IMR-90 (cell line): ENCODE data around the gene MAP3K19. TPM values are rescaled to one million over a fixed set of nuclear protein-coding genes. Genes with fewer than 3 reads are reported as not detected.
A peak's percentile ranks its signal among the peaks of the same experiment; 100 is the strongest.

Source experiments
- ATAC-seq: fragments of 200-7000 bp; cut with Tn5 transposase; 2 replicates; pipeline ENCODE4 v1.9.1; 2020; ENCODE audit warnings: low read depth, mild to moderate bottlenecking, moderate library complexity
- BruUV-seq: library from RNA; stranded (reverse); fragments of 400-500 nt; replicated peaks from 2 replicates; lab custom pipeline; 2021; lab: Mats Ljungman, UMichigan
- CTCF ChIA-PET: fragments of 300-600 bp; formaldehyde crosslinking; extraction: SDS; loops from one replicate; lab custom pipeline; 2021; ENCODE audit warnings: antibody characterized with exemption; lab: Yijun Ruan, JAX
- POLR2A ChIA-PET: fragments of 300-600 bp; sonication (Branson Sonifier 250); formaldehyde crosslinking; loops from one replicate; lab custom pipeline; 2022; ENCODE audit warnings: antibody characterized with exemption; ENCODE audit not compliant: unreplicated experiment; lab: Charles Lee
- DNase-seq: peaks from one replicate; pipeline ENCODE4 v3.0.0; 2013
- H2AFZ ChIP-seq: replicated peaks from 2 replicates; pipeline ENCODE3; 2013; ENCODE audit warnings: low read length, mild to moderate bottlenecking; ENCODE audit not compliant: poor library complexity
- H2AK5ac ChIP-seq: 2 replicates; pipeline ENCODE4 v1.6.1; 2013; ENCODE audit warnings: low read depth, low read length, inconsistent platforms
- H2AK9ac ChIP-seq: replicated peaks from 2 replicates; pipeline ENCODE3; 2013; ENCODE audit warnings: mild to moderate bottlenecking, low read depth, low read length, moderate library complexity; ENCODE audit not compliant: poor library complexity
- H2BK120ac ChIP-seq: 2 replicates; pipeline ENCODE4 v1.6.1; 2013; ENCODE audit warnings: low read depth, low read length, inconsistent platforms
- H2BK15ac ChIP-seq: 3 replicates; pipeline ENCODE4 v1.6.1; 2013; ENCODE audit warnings: low read depth, low read length, inconsistent platforms
- H2BK20ac ChIP-seq: 2 replicates; pipeline ENCODE4 v1.6.1; 2013; ENCODE audit warnings: low read depth, mild to moderate bottlenecking, inconsistent platforms, low read length, moderate library complexity
- H2BK5ac ChIP-seq: 2 replicates; pipeline ENCODE4 v1.6.1; 2013; ENCODE audit warnings: mild to moderate bottlenecking, low read depth, low read length, inconsistent platforms; ENCODE audit not compliant: poor library complexity, severe bottlenecking
- H3K14ac ChIP-seq: replicated peaks from 2 replicates; pipeline ENCODE4 v1.6.1; 2013; ENCODE audit warnings: low read depth, low read length, inconsistent platforms
- H3K18ac ChIP-seq: 2 replicates; pipeline ENCODE4 v1.6.1; 2013; ENCODE audit warnings: low read depth, low read length, control low read depth
- H3K23ac ChIP-seq: 2 replicates; pipeline ENCODE4 v1.6.1; 2013; ENCODE audit warnings: low read depth, low read length, inconsistent platforms
- H3K27ac ChIP-seq: 2 replicates; pipeline ENCODE4 v1.5.1; 2013; ENCODE audit warnings: mild to moderate bottlenecking, control low read depth, low read length; ENCODE audit not compliant: insufficient read depth
- H3K27me3 ChIP-seq: 2 replicates; pipeline ENCODE4 v1.6.1; 2013; ENCODE audit warnings: low read length; ENCODE audit not compliant: control insufficient read depth, insufficient read depth
- H3K36me3 ChIP-seq: 2 replicates; pipeline ENCODE4 v1.6.1; 2013; ENCODE audit warnings: low read length, mixed read lengths; ENCODE audit not compliant: control insufficient read depth, insufficient read depth
- H3K4ac ChIP-seq: 2 replicates; pipeline ENCODE4 v1.6.1; 2013; ENCODE audit warnings: low read depth, low read length, inconsistent platforms
- H3K4me1 ChIP-seq: 2 replicates; pipeline ENCODE4 v1.6.1; 2013; ENCODE audit warnings: low read length, mixed read lengths; ENCODE audit not compliant: control insufficient read depth, insufficient read depth
- H3K4me2 ChIP-seq: 2 replicates; pipeline ENCODE4 v1.6.1; 2013; ENCODE audit warnings: low read depth, mild to moderate bottlenecking, control low read depth, low read length, moderate library complexity
- H3K4me3 ChIP-seq: 2 replicates; pipeline ENCODE4 v1.5.1; 2013; ENCODE audit warnings: low read depth, mild to moderate bottlenecking, control low read depth, low read length, moderate library complexity; ENCODE audit not compliant: insufficient read depth
- H3K56ac ChIP-seq: 2 replicates; pipeline ENCODE4 v1.6.1; 2013; ENCODE audit warnings: low read length, inconsistent platforms; ENCODE audit not compliant: insufficient read depth; ENCODE audit errors: extremely low read depth
- H3K79me1 ChIP-seq, 2 experiments: 2 replicates each; pipeline ENCODE4 v1.6.1; 2013; ENCODE audit warnings: low read length in 2 of 2, inconsistent platforms in 1 of 2, low read depth in 1 of 2
- H3K9ac ChIP-seq: 2 replicates; pipeline ENCODE4 v1.6.1; 2013; ENCODE audit warnings: low read depth, low read length, control low read depth
- H3K9me1 ChIP-seq: 2 replicates; pipeline ENCODE4 v1.6.1; 2013; ENCODE audit warnings: low read length, inconsistent platforms; ENCODE audit not compliant: insufficient read depth
- H3K9me3 ChIP-seq: 2 replicates; pipeline ENCODE4 v1.6.1; 2013; ENCODE audit warnings: low read length; ENCODE audit not compliant: control insufficient read depth, insufficient read depth
- H4K20me1 ChIP-seq: 2 replicates; pipeline ENCODE4 v1.6.1; 2013; ENCODE audit warnings: low read length, inconsistent platforms; ENCODE audit not compliant: insufficient read depth
- H4K5ac ChIP-seq: 2 replicates; pipeline ENCODE4 v1.6.1; 2013; ENCODE audit warnings: mild to moderate bottlenecking, low read depth, low read length, control low read depth
- H4K8ac ChIP-seq, 2 experiments: 2 replicates each; pipeline ENCODE4 v1.6.1; 2013; ENCODE audit warnings: low read depth in 2 of 2, low read length in 2 of 2, control low read depth in 1 of 2, inconsistent platforms in 1 of 2
- H4K91ac ChIP-seq: 2 replicates; pipeline ENCODE4 v1.6.1; 2013; ENCODE audit warnings: low read depth, low read length, inconsistent platforms; ENCODE audit not compliant: insufficient read depth
- BHLHE40 ChIP-seq: fragments of 150-350 bp; IDR thresholded peaks from 2 replicates; pipeline ENCODE4 v1.6.1; 2016; ENCODE audit warnings: mild to moderate bottlenecking, low read depth, low read length
- CEBPB ChIP-seq: IDR thresholded peaks from 2 replicates; pipeline ENCODE4 v1.6.1; 2012; ENCODE audit warnings: low read depth, low read length, improper control_type of control experiment
- CHD1 ChIP-seq: IDR thresholded peaks from 2 replicates; pipeline ENCODE4 v1.6.1; 2012; ENCODE audit warnings: low read depth, low read length, improper control_type of control experiment
- FOS ChIP-seq: fragments of 150-350 bp; IDR thresholded peaks from 2 replicates; pipeline ENCODE4 v1.6.1; 2016; ENCODE audit warnings: low read depth, low read length
- MAFK ChIP-seq: IDR thresholded peaks from 2 replicates; pipeline ENCODE4 v1.6.1; 2012; ENCODE audit warnings: low read depth, low read length, improper control_type of control experiment
- MAZ ChIP-seq: IDR thresholded peaks from 2 replicates; pipeline ENCODE4 v1.6.1; 2012; ENCODE audit warnings: low read depth, mild to moderate bottlenecking, low read length, improper control_type of control experiment, moderate library complexity, borderline replicate concordance
- MXI1 ChIP-seq: IDR thresholded peaks from 2 replicates; pipeline ENCODE4 v1.6.1; 2012; ENCODE audit warnings: low read depth, mild to moderate bottlenecking, low read length, moderate library complexity, borderline replicate concordance
- NFE2L2 ChIP-seq: fragments of 150-350 bp; IDR thresholded peaks from 2 replicates; pipeline ENCODE4 v1.6.1; 2016; ENCODE audit warnings: low read depth, mild to moderate bottlenecking, low read length
- POLR2A ChIP-seq: IDR thresholded peaks from 2 replicates; pipeline ENCODE4 v1.6.1; 2012; ENCODE audit warnings: mild to moderate bottlenecking, low read depth, low read length
- RAD21 ChIP-seq: IDR thresholded peaks from 2 replicates; pipeline ENCODE4 v1.6.1; 2012; ENCODE audit warnings: low read length, improper control_type of control experiment
- RCOR1 ChIP-seq: IDR thresholded peaks from 2 replicates; pipeline ENCODE4 v1.6.1; 2012; ENCODE audit warnings: mild to moderate bottlenecking, low read length, improper control_type of control experiment; ENCODE audit not compliant: insufficient replicate concordance
- RFX5 ChIP-seq: IDR thresholded peaks from 2 replicates; pipeline ENCODE4 v1.8.0; 2012; ENCODE audit warnings: low read depth, mild to moderate bottlenecking, low read length, moderate library complexity
- SMC3 ChIP-seq: fragments of 150-350 bp; IDR thresholded peaks from 2 replicates; pipeline ENCODE4 v1.6.1; 2016; ENCODE audit warnings: low read depth, mild to moderate bottlenecking, antibody characterized with exemption, low read length, moderate library complexity
- WGBS, 2 experiments: methylation state at CpG; one replicate each; pipeline versions ENCODE4 v1.1.5 to v1.1.7; 2013; ENCODE audit warnings: missing lambda C conversion rate in 2 of 2; ENCODE audit not compliant: insufficient read length in 1 of 2; ENCODE audit errors: extremely low coverage in 2 of 2; 5-methylcytosine and 5-hydroxymethylcytosine counted together
- dilution Hi-C: fragments of 300-500 bp; cut with HindIII; formaldehyde crosslinking; loops from one replicate; pipeline ENCODE4 v1.14.3; 2018; ENCODE audit warnings: low sequenced_read_pairs; ENCODE audit not compliant: unreplicated experiment
- in situ Hi-C: fragments of 300-500 bp; cut with MboI; formaldehyde crosslinking; loops from 3 replicates; pipeline ENCODE4 v1.14.3; 2019; ENCODE audit warnings: low sequenced_read_pairs, inconsistent platforms, mixed read lengths
- intact Hi-C: fragments of 100-400 bp; cut with micrococcal nuclease; formaldehyde crosslinking; loops from 2 replicates; pipeline ENCODE4 v1.10.0; 2022
- polyA plus RNA-seq, 3 experiments: library from polyadenylated mRNA; depleted of rRNA; stranded (reverse); fragments of >200 nt; gene quantifications; 2 replicates each; pipeline ENCODE4 v1.2.3, GENCODE V29; 2012; ENCODE audit warnings: low replicate concordance in 1 of 3
- total RNA-seq: library from RNA; depleted of rRNA; stranded (reverse); fragments of >200 nt; gene quantifications from 2 replicates; pipeline ENCODE4 v1.2.3, GENCODE V29; 2012
- TF ChIP-seq, protein P1 (sequence below): fragments of 150-350 bp; IDR thresholded peaks from 2 replicates; pipeline ENCODE4 v1.6.1; 2016; ENCODE audit warnings: low read depth, mild to moderate bottlenecking, low read length, moderate library complexity, borderline replicate concordance
- TF ChIP-seq, protein P2 (sequence below): fragments of 150-350 bp; IDR thresholded peaks from 2 replicates; pipeline ENCODE4 v1.6.1; 2017; ENCODE audit warnings: mild to moderate bottlenecking, antibody characterized with exemption, low read length, low read depth
- TF ChIP-seq, protein P3 (sequence below): conservative IDR thresholded peaks from 2 replicates; pipeline ENCODE4 v1.5.1; 2012; ENCODE audit warnings: mild to moderate bottlenecking, low read depth, low read length, improper control_type of control experiment

Gene MAP3K19
- total and polyA plus RNA-seq, 2 of the 4 experiments (the other 2 are of a cell fraction) = not detected

DNA sequence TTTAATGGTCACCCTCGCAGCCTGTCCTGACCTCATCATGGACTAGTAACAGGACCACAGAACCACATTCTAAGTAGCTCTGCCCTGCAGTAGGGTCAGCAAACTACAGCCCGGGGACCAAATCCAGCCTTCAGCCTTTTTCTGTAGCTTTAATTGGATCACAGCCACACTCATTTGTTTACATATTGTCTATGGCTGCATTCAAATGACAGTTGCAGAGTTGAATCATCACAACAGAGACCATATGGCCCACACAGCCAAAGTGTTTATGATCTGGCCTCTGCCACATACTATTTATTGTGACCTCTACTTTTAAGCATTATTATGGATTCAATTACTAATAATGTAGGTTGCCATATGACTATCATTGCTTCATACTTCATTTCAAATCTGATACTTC is 47.7 kb downstream of the MAP3K19 start:
- Histone ChIP-seq H3K56ac (no peak overlapping the region), H3K18ac (no peak overlapping the region), H2BK120ac (no peak overlapping the region), H3K79me1 (no peaks in the 10 kb centered on the region), H2BK20ac (no peak overlapping the region), H2BK15ac (no peak overlapping the region), H3K4ac (no peak overlapping the region), H2AK5ac (no peak overlapping the region), H2AFZ (no peak overlapping the region), H3K36me3 (no peaks in the 10 kb centered on the region), H3K9me1 (no peaks in the 10 kb centered on the region), H3K9me3 (no peaks in the 10 kb centered on the region), H3K27me3 (peaks cover 15% of the 10 kb centered on the region), H3K4me2 (no peak overlapping the region), H3K27ac (no peak overlapping the region), H3K23ac (no peak overlapping the region), H3K4me1 (no peaks in the 10 kb centered on the region), H3K9ac (no peak overlapping the region), H4K8ac (no peak overlapping the region), H2AK9ac (no peak overlapping the region), H3K14ac (no peak overlapping the region), H4K20me1 (no peaks in the 10 kb centered on the region), H2BK5ac (no peak overlapping the region), H4K5ac (no peak overlapping the region), H3K4me3 (no peak overlapping the region), H4K91ac (no peak overlapping the region)
- CTCF ChIA-PET = interaction anchor here (0.5 kb wide), 1 partner anchor 452 kb away, joined by 3 read pairs; no protein-coding TSS in a partner anchor
- BruUV-seq = no TSS peak
- in situ Hi-C loops (loop anchor here (25.0 kb wide), 1 partner anchor 1388 kb away; no protein-coding TSS in a partner anchor), intact Hi-C loops (no loop called here), dilution Hi-C loops (no loop called here)
- 63% methylated on average over 1 of the region's 2 CpGs; no CpG with 5 or more reads in 1 of the 2 experiments for WGBS, 2 experiments
- DNase-seq (peak; percentile 4), ATAC-seq (no peak)
- POLR2A ChIA-PET = no interaction called here
- TF ChIP-seq NFE2L2 = no peak
- TF ChIP-seq, protein P1, sequence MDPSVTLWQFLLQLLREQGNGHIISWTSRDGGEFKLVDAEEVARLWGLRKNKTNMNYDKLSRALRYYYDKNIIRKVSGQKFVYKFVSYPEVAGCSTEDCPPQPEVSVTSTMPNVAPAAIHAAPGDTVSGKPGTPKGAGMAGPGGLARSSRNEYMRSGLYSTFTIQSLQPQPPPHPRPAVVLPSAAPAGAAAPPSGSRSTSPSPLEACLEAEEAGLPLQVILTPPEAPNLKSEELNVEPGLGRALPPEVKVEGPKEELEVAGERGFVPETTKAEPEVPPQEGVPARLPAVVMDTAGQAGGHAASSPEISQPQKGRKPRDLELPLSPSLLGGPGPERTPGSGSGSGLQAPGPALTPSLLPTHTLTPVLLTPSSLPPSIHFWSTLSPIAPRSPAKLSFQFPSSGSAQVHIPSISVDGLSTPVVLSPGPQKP = no peak
- TF ChIP-seq, protein P2, sequence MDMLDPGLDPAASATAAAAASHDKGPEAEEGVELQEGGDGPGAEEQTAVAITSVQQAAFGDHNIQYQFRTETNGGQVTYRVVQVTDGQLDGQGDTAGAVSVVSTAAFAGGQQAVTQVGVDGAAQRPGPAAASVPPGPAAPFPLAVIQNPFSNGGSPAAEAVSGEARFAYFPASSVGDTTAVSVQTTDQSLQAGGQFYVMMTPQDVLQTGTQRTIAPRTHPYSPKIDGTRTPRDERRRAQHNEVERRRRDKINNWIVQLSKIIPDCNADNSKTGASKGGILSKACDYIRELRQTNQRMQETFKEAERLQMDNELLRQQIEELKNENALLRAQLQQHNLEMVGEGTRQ = no peak
- no peak for TF ChIP-seq RFX5
- TF ChIP-seq MAFK = no peak
- TF ChIP-seq, protein P3, sequence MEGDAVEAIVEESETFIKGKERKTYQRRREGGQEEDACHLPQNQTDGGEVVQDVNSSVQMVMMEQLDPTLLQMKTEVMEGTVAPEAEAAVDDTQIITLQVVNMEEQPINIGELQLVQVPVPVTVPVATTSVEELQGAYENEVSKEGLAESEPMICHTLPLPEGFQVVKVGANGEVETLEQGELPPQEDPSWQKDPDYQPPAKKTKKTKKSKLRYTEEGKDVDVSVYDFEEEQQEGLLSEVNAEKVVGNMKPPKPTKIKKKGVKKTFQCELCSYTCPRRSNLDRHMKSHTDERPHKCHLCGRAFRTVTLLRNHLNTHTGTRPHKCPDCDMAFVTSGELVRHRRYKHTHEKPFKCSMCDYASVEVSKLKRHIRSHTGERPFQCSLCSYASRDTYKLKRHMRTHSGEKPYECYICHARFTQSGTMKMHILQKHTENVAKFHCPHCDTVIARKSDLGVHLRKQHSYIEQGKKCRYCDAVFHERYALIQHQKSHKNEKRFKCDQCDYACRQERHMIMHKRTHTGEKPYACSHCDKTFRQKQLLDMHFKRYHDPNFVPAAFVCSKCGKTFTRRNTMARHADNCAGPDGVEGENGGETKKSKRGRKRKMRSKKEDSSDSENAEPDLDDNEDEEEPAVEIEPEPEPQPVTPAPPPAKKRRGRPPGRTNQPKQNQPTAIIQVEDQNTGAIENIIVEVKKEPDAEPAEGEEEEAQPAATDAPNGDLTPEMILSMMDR = no peak
- no peak for TF ChIP-seq BHLHE40
- TF ChIP-seq SMC3 = no peak
- TF ChIP-seq CHD1 = no peak
- no peak for TF ChIP-seq MAZ
- no peak for TF ChIP-seq MXI1
- TF ChIP-seq RCOR1 = no peak
- no peak for TF ChIP-seq POLR2A
- TF ChIP-seq CEBPB = no peak
- no peak for TF ChIP-seq RAD21
- TF ChIP-seq FOS = no peak
